GM12874 (cell line): ENCODE measurements around the gene CERS6.

Experiments used
- TF ChIP-seq, protein P1 (sequence below): IDR thresholded peaks from 2 replicates; pipeline ENCODE4 v1.5.1; 2011; ENCODE audit warnings: low read depth, mild to moderate bottlenecking, control low read depth, low read length, moderate library complexity; ENCODE audit not compliant: insufficient read depth

Gene CERS6

DNA sequence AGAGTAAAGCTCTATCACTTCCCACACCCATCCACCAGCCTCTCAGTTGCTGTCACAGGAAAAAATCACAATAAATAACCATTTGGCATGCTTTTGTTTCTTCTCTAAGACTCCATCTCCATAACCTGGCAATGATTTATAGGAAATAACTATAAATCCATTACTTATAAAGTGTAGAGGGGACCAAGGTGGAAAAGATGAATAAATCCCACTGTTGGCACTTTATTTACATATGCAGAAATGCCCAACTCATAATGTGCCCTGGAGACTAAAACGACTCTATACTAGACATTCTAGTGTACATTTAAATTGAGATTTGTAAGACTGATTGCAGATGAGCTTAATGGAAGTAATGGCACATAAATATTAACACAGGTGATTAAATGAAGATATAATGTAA is 338.9 kb downstream of the CERS6 start:
- TF ChIP-seq, protein P1, sequence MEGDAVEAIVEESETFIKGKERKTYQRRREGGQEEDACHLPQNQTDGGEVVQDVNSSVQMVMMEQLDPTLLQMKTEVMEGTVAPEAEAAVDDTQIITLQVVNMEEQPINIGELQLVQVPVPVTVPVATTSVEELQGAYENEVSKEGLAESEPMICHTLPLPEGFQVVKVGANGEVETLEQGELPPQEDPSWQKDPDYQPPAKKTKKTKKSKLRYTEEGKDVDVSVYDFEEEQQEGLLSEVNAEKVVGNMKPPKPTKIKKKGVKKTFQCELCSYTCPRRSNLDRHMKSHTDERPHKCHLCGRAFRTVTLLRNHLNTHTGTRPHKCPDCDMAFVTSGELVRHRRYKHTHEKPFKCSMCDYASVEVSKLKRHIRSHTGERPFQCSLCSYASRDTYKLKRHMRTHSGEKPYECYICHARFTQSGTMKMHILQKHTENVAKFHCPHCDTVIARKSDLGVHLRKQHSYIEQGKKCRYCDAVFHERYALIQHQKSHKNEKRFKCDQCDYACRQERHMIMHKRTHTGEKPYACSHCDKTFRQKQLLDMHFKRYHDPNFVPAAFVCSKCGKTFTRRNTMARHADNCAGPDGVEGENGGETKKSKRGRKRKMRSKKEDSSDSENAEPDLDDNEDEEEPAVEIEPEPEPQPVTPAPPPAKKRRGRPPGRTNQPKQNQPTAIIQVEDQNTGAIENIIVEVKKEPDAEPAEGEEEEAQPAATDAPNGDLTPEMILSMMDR: no peak

DNA sequence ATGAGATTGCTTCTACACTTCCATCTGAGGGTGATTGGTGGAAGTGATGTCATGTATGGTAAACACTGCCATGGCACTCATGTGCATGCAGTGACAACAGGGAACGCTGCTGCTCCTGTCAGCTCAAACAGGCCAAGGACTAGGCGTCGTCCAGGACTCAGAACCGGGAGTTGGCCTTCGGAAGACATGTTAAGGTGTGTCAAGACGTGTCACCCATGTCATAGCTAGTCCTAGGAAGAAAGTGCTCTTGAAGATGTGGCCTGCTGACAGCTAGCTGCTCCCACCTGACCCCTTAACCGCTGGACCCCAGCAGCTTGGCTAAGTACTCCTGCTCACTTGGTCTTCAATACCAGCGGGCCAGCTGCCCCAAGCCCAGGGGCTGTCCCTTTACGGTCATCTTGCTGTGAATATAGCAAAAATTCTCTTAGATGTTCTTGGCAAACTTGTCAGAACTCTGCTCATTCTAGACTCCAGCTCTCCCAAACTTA is 340.1 kb downstream of the CERS6 start:
- TF ChIP-seq, protein P1: no peak

DNA sequence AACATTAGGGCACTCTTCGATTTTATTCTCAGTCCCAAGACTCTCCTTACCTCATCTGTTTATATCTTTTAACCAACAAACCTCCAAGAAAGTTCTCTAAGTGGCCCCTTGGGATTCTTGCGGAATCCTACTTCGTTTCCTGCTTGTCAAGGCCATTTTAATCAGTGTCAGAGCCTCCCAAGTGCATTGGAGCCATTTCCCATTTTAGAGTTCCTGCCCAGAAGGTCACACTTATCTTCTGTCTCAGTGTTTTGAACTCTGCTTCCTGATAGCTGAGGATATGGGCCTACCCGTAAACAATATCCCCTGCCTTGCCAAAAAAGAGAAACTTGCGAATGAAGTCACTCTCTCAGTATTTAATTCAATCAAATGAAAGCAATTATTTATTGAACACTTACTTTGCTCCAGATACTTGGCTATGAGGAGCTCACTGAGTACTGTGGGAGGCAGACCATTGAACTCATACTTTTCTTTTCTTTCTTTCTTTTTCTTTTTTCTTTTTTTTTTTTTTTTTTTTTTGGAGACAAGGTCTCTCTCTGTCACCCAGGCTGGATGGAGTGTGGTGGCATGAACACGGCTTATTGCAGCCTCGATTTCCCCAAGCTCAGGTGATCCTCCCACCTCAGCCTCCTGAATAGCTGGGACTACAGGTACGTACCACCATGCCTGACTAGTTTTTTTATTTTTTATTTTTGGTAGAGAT is 340.7 kb downstream of the CERS6 start:
- TF ChIP-seq, protein P1: no peak

DNA sequence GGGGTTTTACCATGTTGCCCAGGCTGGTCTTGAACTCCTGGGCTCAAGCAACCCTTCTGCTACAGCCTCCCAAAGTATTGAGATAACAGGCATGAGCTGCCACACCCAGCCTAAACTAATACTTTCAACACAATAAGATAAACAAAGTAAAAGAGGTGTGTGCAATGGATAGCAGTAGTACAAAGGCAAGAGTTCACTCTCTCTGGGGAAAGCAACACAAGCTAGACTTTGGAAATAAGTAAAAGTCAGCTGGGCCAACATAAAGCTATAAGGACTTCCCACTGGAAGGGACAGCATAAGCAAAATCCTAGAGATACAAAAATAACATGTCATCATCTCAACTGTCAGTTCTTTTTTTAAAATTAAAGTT is 341.2 kb downstream of the CERS6 start:
- TF ChIP-seq, protein P1: no peak

DNA sequence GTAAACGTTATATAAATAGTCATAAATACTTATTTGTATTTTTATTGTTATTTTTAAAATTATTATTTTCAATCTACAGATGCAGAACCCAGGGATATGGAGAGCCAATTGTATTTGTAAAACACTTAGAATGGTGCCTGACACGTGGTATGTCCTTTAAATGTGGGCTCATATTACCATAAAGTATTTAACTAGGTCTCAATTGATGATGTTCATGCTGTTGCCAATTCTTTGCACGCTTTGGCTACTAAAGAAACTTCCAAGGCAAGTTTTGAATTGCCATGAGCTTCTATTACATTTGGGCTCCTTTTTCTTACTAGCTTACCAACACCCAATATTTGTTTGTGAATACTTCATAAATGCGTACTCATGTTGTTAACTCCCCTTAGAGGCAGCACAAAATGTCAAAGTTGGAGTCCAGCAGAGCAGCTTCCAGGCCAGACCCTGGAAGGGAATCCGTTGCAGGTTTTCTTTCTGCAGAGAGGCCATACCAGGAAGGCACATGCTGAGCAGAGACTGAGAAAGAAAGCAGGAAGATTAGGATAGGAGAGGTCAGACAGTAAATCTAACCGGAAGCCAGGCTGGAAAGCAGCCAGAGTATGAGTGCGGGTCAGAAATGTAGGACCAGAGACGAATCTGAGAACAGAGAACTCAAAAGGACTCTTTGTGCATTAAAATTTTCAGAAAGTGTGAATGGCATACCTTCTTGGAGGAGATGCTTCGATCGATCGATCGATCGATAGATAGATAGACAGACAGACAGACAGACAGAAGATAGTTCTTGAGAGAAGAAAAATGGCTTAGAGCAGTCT is 342.2 kb downstream of the CERS6 start:
- TF ChIP-seq, protein P1: no peak

DNA sequence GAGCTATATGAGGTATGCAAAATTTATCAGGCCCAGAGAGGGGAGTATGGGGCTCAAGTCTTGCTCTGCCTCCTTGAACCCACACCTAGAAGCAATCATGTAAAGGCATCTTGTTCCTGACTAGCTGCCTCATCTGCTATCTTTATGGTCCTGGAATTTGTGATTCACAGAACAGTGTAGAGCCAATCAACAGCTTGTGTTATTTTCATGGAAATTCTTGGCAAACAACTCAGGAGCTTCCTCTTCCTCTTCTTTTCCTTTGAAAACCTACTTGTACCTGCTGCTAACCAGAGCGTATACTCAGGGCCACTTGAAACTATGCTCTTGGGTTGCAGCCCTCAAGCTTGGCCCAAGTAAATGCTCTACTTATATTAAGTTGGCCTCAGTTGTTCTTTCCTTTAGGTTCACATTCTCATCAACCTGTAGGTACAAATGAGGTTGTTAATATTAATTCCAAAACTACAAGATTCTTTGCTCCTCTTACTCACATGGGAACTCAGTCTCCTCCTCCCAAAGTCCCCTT is 342.9 kb downstream of the CERS6 start:
- TF ChIP-seq, protein P1: no peak

DNA sequence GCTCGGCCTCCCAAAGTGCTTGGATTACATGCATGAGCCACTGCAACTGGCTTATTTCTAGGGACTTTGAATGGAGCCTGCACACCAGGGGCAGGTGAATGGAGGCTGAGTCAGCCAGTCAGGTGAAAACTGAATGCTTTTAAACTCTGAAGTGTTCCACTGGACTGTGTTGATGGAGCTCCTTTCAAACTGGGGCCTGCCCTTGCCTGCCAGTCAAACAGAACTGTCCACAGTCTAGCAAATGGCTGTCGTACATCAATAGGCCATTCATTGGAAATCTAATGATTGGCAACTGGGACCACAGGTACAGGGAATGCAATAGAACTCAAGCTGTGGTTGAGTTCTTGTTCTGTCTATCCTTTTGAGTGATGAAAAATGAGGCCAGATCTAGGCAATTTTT is 345.4 kb downstream of the CERS6 start:
- TF ChIP-seq, protein P1: no peak
